Measurements from ENCODE around the gene CALHM4. TPM values are rescaled to one million over a fixed set of nuclear protein-coding genes. Genes with fewer than 3 reads are reported as not detected.

CALHM4 gene
- total and polyA plus RNA-seq, 2 donors (not counting 3 experiments of a cell fraction or from before 2014, with no cell fraction given): 1.2 TPM; not detected in 1

DNA sequence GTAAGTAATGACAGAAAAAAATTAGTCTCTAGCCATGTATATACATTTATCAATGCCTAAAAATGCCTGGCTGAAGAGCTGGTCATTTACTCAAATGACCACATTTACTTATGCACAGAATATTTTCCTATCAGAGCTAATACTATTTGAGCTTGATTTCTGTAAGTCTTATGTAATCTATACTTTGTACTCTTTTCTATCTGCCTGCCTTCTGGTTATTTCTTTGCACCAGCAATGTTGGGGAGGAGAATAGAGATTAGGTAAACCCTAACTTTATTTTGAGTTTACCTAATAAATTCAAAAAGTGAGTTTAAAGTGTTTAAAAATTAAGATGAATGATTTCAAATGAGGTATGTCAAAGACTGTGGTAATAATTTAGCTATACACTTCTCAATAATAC lies 38.4 kb upstream of the CALHM4 start:
- DNase-seq (ENCODE audit: low read depth, low spot score) (no peak), FAIRE-seq (no peak)
- Histone ChIP-seq H3K79me2 (ENCODE audit: control insufficient read depth, insufficient read depth, low read length) (peaks cover 8% of the 10 kb centered on the region), H3K4me2 (ENCODE audit: insufficient read depth, low read length) (no peak overlapping the region), H3K27ac (ENCODE audit: insufficient read depth, low read depth, low read length) (no peak overlapping the region), H3K9me3 (replicated peaks; ENCODE audit: control insufficient read depth, insufficient read depth, low read length) (no peaks in the 10 kb centered on the region), H4K20me1 (replicated peaks; ENCODE audit: control insufficient read depth, extremely low read depth, insufficient read depth, low read length) (no peaks in the 10 kb centered on the region), H3K9ac (replicated peaks; ENCODE audit: extremely low read depth, insufficient read depth, low read length) (no peak overlapping the region), H3K9me1 (replicated peaks; ENCODE audit: control insufficient read depth, extremely low read depth, insufficient read depth, low read length) (no peaks in the 10 kb centered on the region), H3K4me3 (replicated peaks in 1 of 3; ENCODE audit: insufficient read depth in 1 of 3, low read depth in 1 of 3, low read length in 3 of 3) (no peak overlapping the region), H3K36me3 (ENCODE audit: control insufficient read depth in 2 of 2, extremely low read depth in 1 of 2, insufficient read depth in 2 of 2, low read length in 2 of 2) (peaks cover 8 to 11% of the 10 kb centered on the region in 2 experiments), H3K27me3 (ENCODE audit: control insufficient read depth in 2 of 2, insufficient read depth in 2 of 2, low read length in 2 of 2) (no peaks in the 10 kb centered on the region), H3K4me1 (ENCODE audit: control insufficient read depth, extremely low read depth, insufficient read depth, low read length) (peaks cover 19% of the 10 kb centered on the region), H2AFZ (ENCODE audit: low read depth, low read length) (no peak overlapping the region)
- TF ChIP-seq, protein P1, sequence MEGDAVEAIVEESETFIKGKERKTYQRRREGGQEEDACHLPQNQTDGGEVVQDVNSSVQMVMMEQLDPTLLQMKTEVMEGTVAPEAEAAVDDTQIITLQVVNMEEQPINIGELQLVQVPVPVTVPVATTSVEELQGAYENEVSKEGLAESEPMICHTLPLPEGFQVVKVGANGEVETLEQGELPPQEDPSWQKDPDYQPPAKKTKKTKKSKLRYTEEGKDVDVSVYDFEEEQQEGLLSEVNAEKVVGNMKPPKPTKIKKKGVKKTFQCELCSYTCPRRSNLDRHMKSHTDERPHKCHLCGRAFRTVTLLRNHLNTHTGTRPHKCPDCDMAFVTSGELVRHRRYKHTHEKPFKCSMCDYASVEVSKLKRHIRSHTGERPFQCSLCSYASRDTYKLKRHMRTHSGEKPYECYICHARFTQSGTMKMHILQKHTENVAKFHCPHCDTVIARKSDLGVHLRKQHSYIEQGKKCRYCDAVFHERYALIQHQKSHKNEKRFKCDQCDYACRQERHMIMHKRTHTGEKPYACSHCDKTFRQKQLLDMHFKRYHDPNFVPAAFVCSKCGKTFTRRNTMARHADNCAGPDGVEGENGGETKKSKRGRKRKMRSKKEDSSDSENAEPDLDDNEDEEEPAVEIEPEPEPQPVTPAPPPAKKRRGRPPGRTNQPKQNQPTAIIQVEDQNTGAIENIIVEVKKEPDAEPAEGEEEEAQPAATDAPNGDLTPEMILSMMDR (IDR thresholded peaks at IDR 0.05; ENCODE audit: extremely low read depth in 1 of 2, insufficient read depth in 1 of 2, low read depth in 1 of 2, low read length in 2 of 2): no peak
- TF ChIP-seq POLR2AphosphoS5 (IDR thresholded peaks at IDR 0.05; ENCODE audit: insufficient read depth, low read depth, low read length): no peak
- no peak for TF ChIP-seq MYC (IDR thresholded peaks at IDR 0.05; ENCODE audit: low read depth, low read length)
- no peak for TF ChIP-seq JUN (IDR thresholded peaks at IDR 0.05; ENCODE audit: borderline replicate concordance, insufficient read depth, insufficient read length, low read depth)
- TF ChIP-seq, protein P2, sequence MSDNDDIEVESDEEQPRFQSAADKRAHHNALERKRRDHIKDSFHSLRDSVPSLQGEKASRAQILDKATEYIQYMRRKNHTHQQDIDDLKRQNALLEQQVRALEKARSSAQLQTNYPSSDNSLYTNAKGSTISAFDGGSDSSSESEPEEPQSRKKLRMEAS (IDR thresholded peaks at IDR 0.05; ENCODE audit: insufficient read depth, insufficient read length): no peak
- TF ChIP-seq EZH2 (IDR thresholded peaks at IDR 0.05; ENCODE audit: borderline replicate concordance, low read depth, low read length, severe bottlenecking): no peak
- TF ChIP-seq GATA2 (IDR thresholded peaks at IDR 0.05; ENCODE audit: insufficient read depth, insufficient read length, low read depth, low read length): no peak
- no peak for TF ChIP-seq FOS (IDR thresholded peaks at IDR 0.05; ENCODE audit: borderline replicate concordance, insufficient read depth, low read length)
- TF ChIP-seq POLR2A (IDR thresholded peaks at IDR 0.05; ENCODE audit: low read depth, low read length): no peak
- no TSS peak for BruUV-seq (replicated peaks)
- dilution Hi-C loops (cut with MboI; ENCODE audit: extremely low pct_ligation_motif_present, low sequenced_read_pairs) (no loop called here), intact Hi-C loops (cut with micrococcal nuclease) (no loop called here)
- CTCF ChIA-PET: interaction anchor here (0.8 to 6.2 kb wide), 7 partner anchors 19 to 298 kb away, joined by 3 to 72 read pairs (median 7); no protein-coding TSS in a partner anchor
- POLR2A ChIA-PET: no interaction called here

Measured in endothelial cell of umbilical vein (primary cell).